NCI-H1436 treated with DMSO at 0.1 percent for 48 hours (cell line): ENCODE measurements around the gene CIRBP.
"Not testable (repeated sequence)": the region's sequence is repeated elsewhere in the genome, so short reads cannot be mapped to it uniquely, and the experiment has no call there.

Experiments
- DNase-seq: peaks from one replicate; lab custom pipeline; 2025; lab: John Stamatoyannopoulos, UW

The CIRBP gene

DNA sequence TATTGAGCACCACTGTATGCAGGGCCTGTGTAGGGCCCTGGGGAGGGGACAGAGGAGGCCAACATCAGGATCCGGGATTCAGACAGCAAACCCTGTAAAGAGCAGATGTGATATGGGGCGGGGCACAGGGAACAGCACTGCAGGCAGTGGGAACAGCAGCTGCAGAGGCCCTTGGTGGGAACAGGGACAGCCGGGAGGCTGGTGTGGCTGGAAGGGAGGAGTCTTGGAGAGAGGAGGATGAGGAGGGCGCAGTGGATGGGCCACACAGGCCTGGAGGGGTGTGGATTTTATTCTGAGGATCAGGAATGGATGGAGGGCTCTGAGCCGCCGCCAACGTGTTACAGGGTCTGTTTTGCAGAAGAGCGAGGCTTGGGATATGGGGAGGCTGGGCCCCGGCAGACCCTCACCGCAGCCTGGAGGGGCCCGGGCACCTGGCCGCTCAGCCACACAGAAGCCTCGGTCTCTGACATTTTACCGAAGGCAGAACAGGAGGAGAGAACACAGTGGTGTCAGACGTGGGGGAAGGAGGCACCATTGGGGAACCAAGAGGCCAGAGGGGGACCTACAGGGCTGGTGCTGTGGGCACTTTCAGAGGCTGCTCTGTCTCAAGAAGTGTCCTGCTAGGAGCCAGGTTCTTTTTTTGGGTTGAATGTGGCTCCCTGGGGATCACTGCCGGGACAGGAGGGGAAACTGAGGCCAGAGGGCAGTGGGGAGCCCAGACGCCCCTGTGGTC is 23.5 kb downstream of the CIRBP start:
- DNase-seq: no peak

GRCh38 chr19:1293782-1294604 is 24.9 kb downstream of the CIRBP start:
- DNase-seq: no peak

DNA sequence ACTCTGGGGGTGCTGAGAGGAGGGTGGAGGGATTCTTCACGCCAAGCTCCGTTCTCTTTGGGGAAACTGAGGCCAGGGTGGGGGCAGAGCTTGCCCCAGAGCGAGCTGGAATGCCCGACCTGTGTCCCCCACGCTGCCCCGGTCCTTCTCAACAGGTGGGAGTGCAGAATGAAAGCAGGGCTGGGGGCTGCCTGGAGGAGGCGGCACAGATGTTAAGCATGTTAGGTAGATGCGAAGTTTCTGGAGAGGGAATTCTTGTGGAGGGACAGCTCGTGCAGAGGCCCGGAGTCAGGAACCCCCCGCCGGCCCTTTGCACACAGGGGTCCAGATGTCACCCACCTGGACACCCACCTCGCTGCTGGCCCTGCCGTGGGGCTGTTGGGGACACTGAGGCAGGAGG is 25.6 kb downstream of the CIRBP start:
- no peak for DNase-seq

GRCh38 chr19:1295169-1296012 is 26.3 kb downstream of the CIRBP start:
- DNase-seq: no peak

DNA sequence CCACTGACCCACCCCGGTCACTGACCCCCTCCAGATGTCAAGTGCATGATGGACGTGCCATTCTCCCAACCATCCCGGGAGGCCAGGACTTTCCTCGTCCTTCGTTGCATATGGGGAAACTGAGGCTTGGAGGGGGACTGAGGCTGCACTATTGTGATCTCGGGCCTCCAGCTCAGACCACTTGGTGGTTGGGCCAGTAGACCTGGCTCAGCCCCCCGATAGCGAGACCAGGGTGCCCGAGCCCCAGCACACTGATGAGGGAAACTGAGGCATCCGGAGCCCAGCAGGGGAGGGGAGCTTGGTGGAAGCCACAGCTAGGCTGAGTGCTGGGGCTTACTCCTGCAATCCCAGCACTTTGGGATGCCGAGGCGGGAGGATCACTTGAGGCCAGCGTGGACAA is 26.9 kb downstream of the CIRBP start:
- DNase-seq: no peak

DNA sequence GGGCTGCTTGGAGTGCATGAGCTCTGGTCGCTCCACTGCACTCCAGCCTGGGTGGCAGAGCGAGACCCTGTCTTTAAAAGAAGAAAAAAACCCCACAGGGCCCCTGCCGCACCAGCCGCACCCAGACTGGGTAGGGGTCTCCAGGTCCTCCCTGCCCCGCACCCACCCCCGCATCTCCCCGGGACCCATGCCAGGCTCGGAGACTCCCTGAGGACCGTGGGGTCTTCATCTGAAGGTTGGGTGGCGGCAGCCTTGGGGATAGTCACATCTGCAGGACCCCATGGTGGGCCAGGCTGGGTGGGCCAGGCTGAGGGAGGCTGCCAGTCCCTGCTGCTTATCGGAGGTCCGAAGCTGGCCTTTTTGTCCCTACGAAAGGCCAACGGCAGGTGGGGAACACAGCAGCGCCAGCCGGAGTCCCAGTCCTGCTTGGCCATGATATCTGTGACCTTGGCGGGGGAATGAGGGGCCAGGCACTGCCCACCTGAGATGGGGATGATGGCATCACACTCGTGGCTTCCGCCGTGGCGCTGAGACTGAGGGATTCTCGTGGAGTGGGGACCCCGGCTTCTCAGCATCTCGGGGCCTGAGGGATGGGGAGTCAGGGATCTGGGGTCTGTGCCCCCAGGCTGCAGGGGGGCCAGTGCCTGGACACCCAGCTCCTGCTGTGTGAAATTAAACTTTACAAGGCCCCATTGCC is 27.6 kb downstream of the CIRBP start:
- DNase-seq: no peak

DNA sequence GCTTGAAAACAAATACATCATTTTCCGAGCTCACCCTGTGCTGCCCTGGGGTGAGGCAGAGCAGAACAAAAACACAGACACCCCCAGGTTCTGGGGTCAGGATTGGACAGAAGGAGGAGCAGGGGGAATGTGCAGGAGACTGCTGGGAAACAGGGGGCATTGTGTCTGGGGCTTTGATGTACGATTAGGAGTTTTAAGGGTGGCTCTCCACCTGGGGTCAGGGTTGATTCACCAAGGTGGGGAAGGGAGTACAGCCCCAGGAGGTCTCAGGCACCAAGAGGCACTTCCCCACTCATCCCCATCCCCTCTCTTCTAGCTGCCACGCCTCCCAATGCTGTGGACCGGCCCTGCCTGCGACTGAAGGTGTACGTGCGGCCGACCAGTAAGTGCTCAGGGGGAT is 29.1 kb downstream of the CIRBP start:
- no peak for DNase-seq

DNA sequence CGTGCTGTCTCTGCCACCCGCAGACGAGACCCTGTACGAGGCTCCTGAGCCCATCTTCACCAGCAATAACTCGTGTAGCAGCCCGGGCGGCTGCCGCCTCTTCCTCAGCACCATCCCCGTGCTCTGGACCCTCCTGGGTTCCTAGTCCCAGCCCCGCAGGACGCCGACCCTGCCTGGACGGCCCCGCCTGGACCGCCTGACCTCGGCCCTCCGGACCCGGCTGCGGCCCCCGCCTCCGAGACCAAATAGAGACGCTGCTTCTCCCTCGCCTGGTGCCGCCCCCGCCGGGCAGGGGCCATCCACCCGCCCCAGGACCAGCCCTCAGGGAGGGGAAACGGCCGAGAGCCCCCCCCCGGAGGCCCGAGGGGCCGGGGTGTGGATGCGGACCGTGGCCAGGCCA is 30.7 kb downstream of the CIRBP start:
- no peak for DNase-seq

- DNase-seq: no peak
Observed at GRCh38 chr19:1300744-1301490, 31.8 kb downstream of the CIRBP start.

DNA sequence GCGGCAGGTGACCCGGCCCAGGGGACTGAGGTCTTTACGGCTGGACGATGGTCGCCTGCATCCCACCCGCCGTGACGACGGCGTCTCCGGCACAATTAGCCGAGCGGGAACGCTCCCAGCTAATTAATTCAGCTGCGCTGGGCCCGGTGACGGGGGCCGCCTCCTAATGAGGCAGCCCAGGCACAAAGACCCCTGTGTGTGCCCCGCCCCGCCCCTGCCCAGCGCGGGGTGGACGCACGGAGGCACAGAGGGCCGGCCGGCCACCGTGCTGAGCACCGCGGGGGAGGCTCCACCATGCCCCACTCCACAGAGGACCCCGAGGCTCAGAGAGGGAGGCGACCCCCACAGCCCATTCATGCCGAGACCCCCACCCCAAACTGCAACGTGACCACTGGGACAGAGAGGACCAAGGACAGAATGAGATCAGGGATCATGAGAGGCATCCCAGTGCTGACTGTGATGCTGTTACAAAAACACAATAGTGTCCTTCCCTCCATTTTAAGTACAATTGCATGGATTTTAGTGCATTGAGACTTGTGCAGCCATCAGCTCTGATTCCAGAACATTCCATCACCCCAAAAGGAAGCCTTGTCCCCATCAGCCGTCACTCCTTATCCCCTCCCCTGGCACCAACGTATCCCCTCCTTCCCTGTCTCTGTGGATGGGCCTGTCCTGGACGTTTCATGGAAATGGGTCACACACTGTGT is 33.6 kb downstream of the CIRBP start:
- no peak for DNase-seq

DNA sequence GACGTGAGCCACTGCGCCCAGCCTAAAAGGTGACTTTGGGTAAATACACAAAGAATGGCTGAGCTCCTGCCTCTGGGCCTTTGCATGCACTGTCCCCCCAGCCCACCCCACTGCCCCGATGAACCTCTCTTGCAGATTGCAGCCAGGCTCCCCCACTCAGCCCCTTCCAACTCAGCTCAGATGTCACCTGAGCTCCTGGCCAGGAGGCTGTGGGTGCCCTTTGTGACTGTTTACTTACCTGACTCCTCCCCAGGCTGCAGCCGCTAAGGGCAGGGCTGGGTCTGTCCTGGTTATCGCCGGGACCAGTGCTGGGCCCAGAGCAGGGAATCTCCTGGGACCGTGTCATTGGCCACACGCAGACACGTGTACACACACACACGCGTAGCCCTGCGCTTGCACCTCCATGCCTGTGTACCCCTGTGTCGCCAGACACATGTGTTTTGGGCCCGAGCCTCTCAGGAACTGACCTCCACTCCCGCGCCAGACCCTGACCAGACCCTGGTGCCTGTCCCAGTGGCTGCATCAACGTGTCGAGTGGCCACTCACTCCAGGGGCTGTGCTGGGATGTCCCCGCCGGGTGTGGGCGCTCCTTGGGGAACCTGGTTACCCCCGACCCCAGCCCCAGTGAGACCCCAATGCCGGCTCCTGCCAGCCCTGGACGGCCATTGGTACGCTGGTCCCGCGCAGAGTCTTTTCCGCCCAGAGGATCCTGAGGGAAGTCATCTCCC is 35.2 kb downstream of the CIRBP start:
- no peak for DNase-seq

- DNase-seq: not testable (repeated sequence)
Observed at GRCh38 chr19:1305354-1305753, 36.2 kb downstream of the CIRBP start.

DNA sequence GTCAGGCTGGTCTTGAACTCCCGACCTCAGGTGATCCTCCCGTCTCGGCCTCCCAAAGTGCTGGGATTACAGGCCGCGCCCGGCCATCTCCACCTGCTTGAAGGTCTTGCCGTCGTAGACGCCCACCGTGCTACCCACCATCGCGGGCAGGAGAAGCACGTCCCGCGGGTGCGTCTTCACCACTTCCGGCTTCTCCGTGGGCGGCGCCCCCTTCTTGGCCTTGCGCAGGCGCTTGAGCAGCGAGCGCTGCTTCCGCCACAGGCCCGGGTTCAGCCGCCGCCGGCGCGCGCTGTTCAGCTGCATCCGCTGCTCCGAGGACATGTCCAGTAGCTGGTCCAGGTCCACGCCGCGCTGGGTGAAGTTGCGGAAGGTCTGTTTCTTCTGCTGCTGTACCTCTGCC is 38.2 kb downstream of the CIRBP start:
- DNase-seq: no peak

- DNase-seq: no peak
Observed at GRCh38 chr19:1307755-1308303, 38.7 kb downstream of the CIRBP start.

GRCh38 chr19:1308718-1309117 is 39.6 kb downstream of the CIRBP start:
- DNase-seq: no peak

- DNase-seq: no peak
Observed at GRCh38 chr19:1309977-1310852, 41.1 kb downstream of the CIRBP start.

DNA sequence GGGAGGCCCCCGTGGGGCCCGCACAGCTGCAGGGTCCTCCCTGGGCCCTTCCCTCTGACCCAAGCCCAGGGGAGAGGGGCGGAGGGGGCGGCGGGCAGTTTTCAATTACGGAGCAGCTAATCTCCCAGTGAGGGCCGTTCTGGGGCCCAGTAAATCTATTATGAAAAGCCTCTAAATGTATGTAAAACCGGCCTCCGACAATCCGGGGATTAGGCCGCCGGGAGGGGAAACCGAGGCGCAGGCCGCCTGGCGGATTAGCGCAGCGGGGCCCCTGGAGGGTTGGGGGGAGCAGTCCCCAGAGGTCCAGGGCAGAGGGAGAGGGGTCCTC is 41.7 kb downstream of the CIRBP start:
- DNase-seq: no peak

- no peak for DNase-seq
Observed at GRCh38 chr19:1311543-1312091, 42.5 kb downstream of the CIRBP start.
